ENCODE results near the gene ARHGAP29. TPM values are rescaled to one million over a fixed set of nuclear protein-coding genes. Genes with fewer than 3 reads are reported as not detected.

ARHGAP29 gene
- total and polyA plus RNA-seq, 8 donors, result 5.1 to 15.8 (median 9.7) TPM

DNA sequence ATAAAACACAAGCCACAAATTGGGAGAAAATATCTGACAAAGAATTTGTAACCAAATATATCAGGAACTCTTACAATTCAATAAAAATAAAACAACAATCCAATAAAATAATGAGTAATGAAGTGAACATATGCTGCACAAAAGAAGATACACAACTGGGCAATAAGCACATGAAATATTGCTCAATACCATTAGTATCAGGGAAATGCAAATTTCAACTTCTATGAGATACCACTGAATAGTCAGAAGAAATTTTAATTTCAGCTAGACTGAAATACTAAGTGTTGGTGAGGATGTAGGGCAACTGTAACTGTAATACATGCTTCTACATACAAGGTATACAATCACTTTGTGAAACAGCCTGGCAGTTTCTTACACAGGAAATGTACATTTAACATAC lies 7.4 kb upstream of the ARHGAP29 start:
- DNase-seq (no peak), ATAC-seq (no peak), FAIRE-seq (no peak)
- TF ChIP-seq, protein P1, sequence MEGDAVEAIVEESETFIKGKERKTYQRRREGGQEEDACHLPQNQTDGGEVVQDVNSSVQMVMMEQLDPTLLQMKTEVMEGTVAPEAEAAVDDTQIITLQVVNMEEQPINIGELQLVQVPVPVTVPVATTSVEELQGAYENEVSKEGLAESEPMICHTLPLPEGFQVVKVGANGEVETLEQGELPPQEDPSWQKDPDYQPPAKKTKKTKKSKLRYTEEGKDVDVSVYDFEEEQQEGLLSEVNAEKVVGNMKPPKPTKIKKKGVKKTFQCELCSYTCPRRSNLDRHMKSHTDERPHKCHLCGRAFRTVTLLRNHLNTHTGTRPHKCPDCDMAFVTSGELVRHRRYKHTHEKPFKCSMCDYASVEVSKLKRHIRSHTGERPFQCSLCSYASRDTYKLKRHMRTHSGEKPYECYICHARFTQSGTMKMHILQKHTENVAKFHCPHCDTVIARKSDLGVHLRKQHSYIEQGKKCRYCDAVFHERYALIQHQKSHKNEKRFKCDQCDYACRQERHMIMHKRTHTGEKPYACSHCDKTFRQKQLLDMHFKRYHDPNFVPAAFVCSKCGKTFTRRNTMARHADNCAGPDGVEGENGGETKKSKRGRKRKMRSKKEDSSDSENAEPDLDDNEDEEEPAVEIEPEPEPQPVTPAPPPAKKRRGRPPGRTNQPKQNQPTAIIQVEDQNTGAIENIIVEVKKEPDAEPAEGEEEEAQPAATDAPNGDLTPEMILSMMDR (IDR thresholded peaks at IDR 0.05), result no peak
- H3K4me1 ChIP-seq, result no peaks in the 10 kb centered on the region
- H3K4me3 ChIP-seq, result no peak overlapping the region
- no peak overlapping the region for H3K27ac ChIP-seq
- H3K36me3 ChIP-seq, result no peaks in the 10 kb centered on the region
- no peaks in the 10 kb centered on the region for H3K9me3 ChIP-seq
- intact Hi-C loops (cut with DNase I), result no loop called here
- peaks cover 0 to 4% (median 0%) of the 10 kb centered on the region in 4 donors for H3K27me3 ChIP-seq

DNA sequence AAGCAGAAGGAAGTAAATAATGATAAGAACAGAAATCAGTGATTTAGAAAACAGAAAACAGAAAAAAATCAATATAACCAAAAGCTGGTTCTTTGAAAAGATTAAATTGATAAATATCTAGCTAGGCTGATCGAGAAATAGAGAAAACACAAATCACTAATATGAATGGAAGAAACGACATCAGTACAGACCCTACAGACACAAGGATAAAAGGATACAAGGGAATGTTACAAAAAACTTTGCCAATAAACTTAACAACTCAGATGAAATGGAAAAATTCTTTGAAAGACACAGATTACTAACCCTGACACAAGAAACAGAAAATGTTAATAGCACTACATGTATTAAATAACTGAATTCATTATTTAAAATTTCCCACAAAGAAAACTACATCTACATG lies 6.3 kb upstream of the ARHGAP29 start:
- DNase-seq (no peak), ATAC-seq (no peak), FAIRE-seq (no peak)
- Histone ChIP-seq H3K4me3 (no peak overlapping the region), H3K36me3 (no peaks in the 10 kb centered on the region), H3K27ac (no peak overlapping the region), H3K27me3 (peaks cover 0 to 4% (median 0%) of the 10 kb centered on the region in 4 donors), H3K9me3 (no peaks in the 10 kb centered on the region), H3K4me1 (no peaks in the 10 kb centered on the region)
- TF ChIP-seq, protein P1 (IDR thresholded peaks at IDR 0.05), result no peak
- WGBS, 2 donors, result 79 to 88% methylated on average over 2 of the region's 2 CpGs
- intact Hi-C loops (cut with DNase I), result no loop called here

DNA sequence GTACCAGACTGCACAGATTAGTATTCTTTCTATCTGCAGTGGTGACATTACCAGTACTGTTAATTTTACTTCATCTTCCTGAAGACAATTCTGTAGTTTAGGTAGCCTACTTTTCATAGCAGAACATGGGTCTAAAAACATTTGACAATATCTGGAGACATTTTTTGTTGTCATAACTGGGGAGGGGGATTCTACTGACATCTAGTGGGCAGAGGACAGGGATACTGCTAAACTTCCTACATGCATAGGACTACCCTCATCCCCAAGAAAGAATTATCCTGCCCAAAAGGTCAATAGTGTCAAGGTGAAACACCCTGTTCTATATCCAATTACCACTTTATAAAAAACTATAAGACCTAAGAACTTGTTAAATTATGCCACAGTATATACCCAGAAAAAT lies 3.4 kb upstream of the ARHGAP29 start:
- no peak overlapping the region for H3K27ac ChIP-seq
- H3K9me3 ChIP-seq, result no peaks in the 10 kb centered on the region
- no peaks in the 10 kb centered on the region for H3K4me1 ChIP-seq
- intact Hi-C loops (cut with DNase I), result no loop called here
- H3K27me3 ChIP-seq, result peaks cover 0 to 4% (median 0%) of the 10 kb centered on the region in 4 donors
- no peak for DNase-seq
- ATAC-seq, result no peak
- H3K4me3 ChIP-seq, result no peak overlapping the region
- FAIRE-seq, result no peak
- TF ChIP-seq, protein P1 (IDR thresholded peaks at IDR 0.05), result no peak
- no peaks in the 10 kb centered on the region for H3K36me3 ChIP-seq

DNA sequence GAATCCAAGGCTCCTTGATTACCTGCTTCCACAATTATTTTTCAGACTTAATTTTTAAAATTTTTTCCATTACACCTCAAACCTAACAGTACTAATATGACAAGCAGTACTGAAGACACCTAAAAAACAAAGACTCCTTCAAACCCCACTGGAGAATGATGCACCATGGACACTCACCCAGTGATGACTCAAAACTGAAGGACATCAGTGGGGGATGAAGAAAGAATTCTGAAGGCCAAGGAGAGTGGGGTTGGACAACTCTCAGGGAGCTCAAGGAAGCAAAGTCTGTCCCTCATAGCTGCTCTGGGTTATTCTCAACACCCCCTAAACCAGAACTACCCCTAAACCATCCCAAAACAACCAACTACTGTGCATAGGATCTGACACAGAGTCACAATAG lies 2.4 kb upstream of the ARHGAP29 start:
- ATAC-seq (no peak), DNase-seq (no peak), FAIRE-seq (no peak)
- H3K9me3 ChIP-seq, result no peaks in the 10 kb centered on the region
- intact Hi-C loops (cut with DNase I), result loop anchor here in 1 of 3 donors (10.0 kb wide), 1 partner anchor 85 kb away; no protein-coding TSS in a partner anchor
- no peak overlapping the region for H3K27ac ChIP-seq
- H3K4me3 ChIP-seq, result no peak overlapping the region
- H3K4me1 ChIP-seq, result no peaks in the 10 kb centered on the region
- H3K27me3 ChIP-seq, result peaks cover 0 to 4% (median 0%) of the 10 kb centered on the region in 4 donors
- TF ChIP-seq, protein P1 (IDR thresholded peaks at IDR 0.05), result no peak
- no peaks in the 10 kb centered on the region for H3K36me3 ChIP-seq

DNA sequence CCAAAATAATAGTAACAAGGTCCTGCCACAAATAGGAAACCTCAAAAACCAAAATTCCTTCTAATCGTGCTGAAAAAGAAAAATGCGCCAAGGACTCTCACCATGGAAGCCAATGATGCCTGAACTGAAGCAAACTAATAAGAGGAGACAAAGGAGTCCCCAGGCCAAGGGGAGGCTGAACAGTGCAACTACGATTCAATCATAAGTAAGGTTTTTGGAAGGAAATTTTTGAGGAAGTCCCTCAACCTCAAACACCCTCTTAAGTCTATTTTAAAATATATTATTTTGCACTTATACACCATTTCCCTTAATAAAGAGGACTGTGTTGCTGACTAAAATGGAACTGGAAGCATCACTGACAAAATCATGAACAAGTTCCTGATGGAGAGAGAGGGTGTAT lies 1.7 kb upstream of the ARHGAP29 start:
- intact Hi-C loops (cut with DNase I), result loop anchor here in 1 of 3 donors (10.0 kb wide), 1 partner anchor 86 kb away; no protein-coding TSS in a partner anchor

More for the DNA sequence above, 1.7 kb upstream of the ARHGAP29 start:
- no peak for ATAC-seq
- Histone ChIP-seq H3K27me3 (peaks cover 0 to 4% (median 0%) of the 10 kb centered on the region in 4 donors), H3K36me3 (no peaks in the 10 kb centered on the region), H3K27ac (no peak overlapping the region), H3K9me3 (no peaks in the 10 kb centered on the region), H3K4me3 (no peak overlapping the region), H3K4me1 (peaks cover 0 to 7% (median 0%) of the 10 kb centered on the region in 3 donors)
- WGBS, 2 donors, result 66 to 67% methylated on average over 3 of the region's 3 CpGs
- DNase-seq, result no peak
- FAIRE-seq, result no peak
- TF ChIP-seq, protein P1 (IDR thresholded peaks at IDR 0.05), result no peak

Measured in pancreas (tissue), 10 donors.